RWPE1 (cell line): ENCODE measurements around the gene TMEM187.

Experiments used
- CTCF ChIA-PET: fragments of 350-600 bp; sonication (Branson Sonifier 250); formaldehyde crosslinking; extraction: SDS; loops from one replicate; lab custom pipeline; 2021; lab: Yijun Ruan, JAX
- POLR2A ChIA-PET: fragments of 400-600 bp; formaldehyde crosslinking; extraction: SDS; loops from one replicate; lab custom pipeline; 2020; ENCODE audit warnings: antibody characterized with exemption; ENCODE audit not compliant: low non-redundant PET; lab: Yijun Ruan, JAX
- DNase-seq: peaks from one replicate; pipeline ENCODE4 v3.0.0; 2012; ENCODE audit warnings: low spot score
- H3K27ac ChIP-seq: fragments of 450-650 bp; 2 replicates; pipeline ENCODE4 v1.5.1; 2017
- TF ChIP-seq, protein P1 (sequence below): fragments of 450-650 bp; conservative IDR thresholded peaks from 2 replicates; pipeline ENCODE4 v1.5.1; 2017; ENCODE audit warnings: low read depth, mild to moderate bottlenecking

Gene TMEM187

DNA sequence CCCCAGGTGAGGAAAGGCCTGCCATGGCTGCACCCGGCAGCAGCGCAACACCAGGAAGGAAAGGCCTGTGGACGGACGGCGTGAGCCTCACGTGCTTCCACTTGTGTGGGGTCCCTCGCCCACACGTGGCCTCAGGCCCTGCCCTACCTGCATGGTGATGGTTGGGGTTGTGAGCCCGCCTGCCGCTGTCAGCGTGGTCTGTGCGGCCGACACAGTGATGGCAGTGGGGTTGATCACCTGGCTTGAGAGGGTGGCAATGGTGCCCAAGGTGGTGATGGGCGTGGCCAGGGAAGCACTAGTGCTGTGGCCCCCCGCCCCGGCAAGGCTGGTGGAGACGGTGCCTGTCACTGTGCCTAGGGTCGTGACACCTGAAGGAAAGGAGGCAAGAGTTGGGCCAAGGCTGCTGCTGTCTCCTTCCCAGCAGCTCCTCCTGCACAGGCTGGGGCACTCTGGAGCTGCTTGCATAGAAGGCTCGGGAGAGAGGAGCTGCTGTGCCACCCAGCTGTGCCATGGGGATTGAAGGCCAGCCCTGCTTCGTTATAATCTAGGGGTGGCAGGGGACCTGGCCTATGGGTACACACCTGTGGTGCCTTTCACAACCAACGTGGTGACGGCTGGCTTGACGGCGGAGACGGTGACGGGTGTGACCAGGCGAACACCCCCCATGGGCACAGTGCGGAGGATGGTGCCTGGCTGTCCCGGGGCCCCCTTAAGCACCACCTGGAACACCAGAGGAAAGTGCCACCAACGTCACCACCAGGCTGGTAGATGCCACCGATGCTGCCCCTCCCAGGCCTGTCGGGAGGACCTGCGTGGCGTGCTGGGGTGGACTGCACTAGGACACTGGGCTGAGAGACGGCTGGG is 16.3 kb upstream of the TMEM187 start:
- CTCF ChIA-PET, result no interaction called here
- POLR2A ChIA-PET, result no interaction called here

DNA sequence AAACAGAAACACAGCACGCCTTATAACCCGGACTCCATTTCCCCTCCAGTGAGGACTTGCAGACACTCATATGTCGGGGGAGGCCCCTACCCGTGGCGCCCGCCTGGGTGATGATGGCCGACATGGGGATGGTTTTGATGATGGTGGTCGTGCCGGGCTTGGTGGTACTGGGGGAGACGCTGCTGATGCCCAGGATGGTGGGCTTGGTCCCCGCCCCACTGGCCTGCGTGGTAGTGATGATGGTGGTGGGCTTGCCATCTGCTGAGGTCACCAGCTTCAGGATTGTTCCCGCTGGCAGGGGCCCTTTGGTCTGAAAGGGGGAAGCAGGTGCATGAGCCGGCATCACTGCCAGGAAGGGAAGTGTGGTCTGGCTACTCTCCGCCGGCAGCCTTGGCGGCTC is 15.3 kb upstream of the TMEM187 start:
- ChIA-PET POLR2A (no interaction called here), CTCF (no interaction called here)
- TF ChIP-seq, protein P1, sequence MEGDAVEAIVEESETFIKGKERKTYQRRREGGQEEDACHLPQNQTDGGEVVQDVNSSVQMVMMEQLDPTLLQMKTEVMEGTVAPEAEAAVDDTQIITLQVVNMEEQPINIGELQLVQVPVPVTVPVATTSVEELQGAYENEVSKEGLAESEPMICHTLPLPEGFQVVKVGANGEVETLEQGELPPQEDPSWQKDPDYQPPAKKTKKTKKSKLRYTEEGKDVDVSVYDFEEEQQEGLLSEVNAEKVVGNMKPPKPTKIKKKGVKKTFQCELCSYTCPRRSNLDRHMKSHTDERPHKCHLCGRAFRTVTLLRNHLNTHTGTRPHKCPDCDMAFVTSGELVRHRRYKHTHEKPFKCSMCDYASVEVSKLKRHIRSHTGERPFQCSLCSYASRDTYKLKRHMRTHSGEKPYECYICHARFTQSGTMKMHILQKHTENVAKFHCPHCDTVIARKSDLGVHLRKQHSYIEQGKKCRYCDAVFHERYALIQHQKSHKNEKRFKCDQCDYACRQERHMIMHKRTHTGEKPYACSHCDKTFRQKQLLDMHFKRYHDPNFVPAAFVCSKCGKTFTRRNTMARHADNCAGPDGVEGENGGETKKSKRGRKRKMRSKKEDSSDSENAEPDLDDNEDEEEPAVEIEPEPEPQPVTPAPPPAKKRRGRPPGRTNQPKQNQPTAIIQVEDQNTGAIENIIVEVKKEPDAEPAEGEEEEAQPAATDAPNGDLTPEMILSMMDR, result no peak
- DNase-seq, result no peak
- no peak overlapping the region for H3K27ac ChIP-seq

More for the DNA sequence above, 16.3 kb upstream of the TMEM187 start:
- no peak overlapping the region for H3K27ac ChIP-seq
- TF ChIP-seq, protein P1, result no peak
- no peak for DNase-seq

DNA sequence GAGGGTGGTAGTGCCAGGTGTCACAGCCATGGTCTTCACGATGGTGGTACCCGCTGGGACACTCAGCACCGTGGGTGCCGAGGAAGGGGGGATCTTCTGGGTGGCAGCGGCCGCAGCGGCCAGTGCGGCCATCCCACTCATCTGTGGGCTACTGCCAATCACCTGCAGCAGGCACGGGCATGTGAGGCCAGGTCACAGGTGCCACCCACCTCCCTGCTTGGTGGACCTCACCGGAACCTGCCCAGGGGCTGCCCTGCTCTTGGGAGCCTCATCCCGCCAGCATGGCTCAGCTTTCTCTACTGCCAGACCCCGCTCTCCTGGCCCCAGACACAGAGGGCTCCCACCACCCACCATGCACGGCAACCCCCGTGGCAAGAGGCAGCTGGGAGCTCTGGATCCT is 13.9 kb upstream of the TMEM187 start:
- TF ChIP-seq, protein P1, result no peak
- POLR2A ChIA-PET, result no interaction called here
- CTCF ChIA-PET, result no interaction called here
- DNase-seq, result no peak
- H3K27ac ChIP-seq, result no peak overlapping the region

DNA sequence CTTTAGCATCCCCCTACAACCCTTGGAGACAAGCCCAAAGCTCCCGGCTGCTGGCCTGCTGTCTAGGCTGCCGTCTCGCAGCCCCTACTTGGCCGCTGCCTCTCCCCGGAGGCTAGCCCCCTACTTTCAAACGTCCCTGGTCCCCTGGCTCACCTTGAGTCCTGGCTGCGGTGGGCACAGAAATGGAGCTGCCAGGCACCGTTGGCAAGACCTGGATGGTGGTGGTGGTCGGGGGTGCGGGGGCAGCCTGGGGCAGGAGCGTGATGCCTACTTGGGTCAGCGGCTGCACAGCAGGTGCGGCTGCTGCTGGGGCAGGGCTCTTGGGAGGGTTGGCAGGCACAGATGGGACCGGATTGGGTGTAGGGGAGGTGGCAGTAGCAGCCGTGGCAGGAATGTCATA is 12.9 kb upstream of the TMEM187 start:
- TF ChIP-seq, protein P1, result no peak
- ChIA-PET POLR2A (no interaction called here), CTCF (no interaction called here)
- no peak for DNase-seq
- H3K27ac ChIP-seq, result no peak overlapping the region

DNA sequence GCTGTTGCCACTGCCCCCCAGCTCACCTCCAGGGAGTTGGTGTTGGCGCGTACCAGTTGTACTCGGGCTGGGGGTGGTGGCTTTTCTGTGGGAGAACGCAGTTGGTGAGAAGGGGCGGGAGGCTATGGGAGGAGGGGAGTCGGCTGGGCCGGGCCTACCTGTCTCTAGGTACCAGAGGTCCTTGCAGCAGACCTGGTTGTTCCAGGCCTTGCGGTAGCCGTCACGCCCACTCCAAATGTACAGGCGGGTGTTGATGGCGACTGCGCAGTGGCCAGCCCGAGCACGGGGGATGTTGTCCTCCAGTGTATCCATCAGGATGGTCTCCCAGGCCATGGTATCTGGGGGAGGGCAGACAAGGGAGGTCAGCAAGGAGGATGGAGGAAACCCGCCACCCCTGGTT is 12.5 kb upstream of the TMEM187 start:
- no peak for DNase-seq
- ChIA-PET POLR2A (no interaction called here), CTCF (no interaction called here)
- no peak overlapping the region for H3K27ac ChIP-seq
- TF ChIP-seq, protein P1, result no peak

DNA sequence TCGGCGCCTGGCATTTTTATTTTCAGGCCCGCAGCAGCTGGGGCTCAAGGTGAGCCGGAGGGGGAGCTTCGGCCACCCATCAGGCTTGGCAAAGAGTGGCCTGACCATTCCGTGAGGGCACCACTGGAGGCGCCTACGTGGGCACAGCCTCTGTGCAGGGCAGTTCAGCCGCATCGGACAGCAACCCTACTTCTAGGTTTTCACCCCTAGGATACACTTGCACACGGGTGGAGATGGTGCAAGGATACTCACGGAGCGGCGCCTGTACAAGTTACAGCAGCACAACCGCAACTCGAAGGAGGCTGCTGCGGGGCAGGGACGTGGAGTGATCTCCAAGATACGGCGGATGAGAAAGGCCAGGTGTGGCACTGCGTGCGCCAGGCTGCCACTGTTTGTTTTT is 11.8 kb upstream of the TMEM187 start:
- TF ChIP-seq, protein P1, result no peak
- no peak overlapping the region; the same call in 1 of the 2 replicates for H3K27ac ChIP-seq
- DNase-seq, result no peak
- ChIA-PET CTCF (no interaction called here), POLR2A (no interaction called here)
